ENCODE data around the gene PPFIA1. TPM values are rescaled to one million over a fixed set of nuclear protein-coding genes. Genes with fewer than 3 reads are reported as not detected.
A peak's percentile ranks its signal among the peaks of the same experiment; 100 is the strongest.

The PPFIA1 gene
- total RNA-seq, 1 donor, result 37.1 TPM

GRCh38 chr11:70399681-70400112, 129.2 kb downstream of the PPFIA1 start:
- peak; percentile 95 for DNase-seq (ENCODE audit: low read depth)
- H3K4me3 ChIP-seq (ENCODE audit: low read depth, low read length), result peak overlapping the region; percentile 89
- TF ChIP-seq CTCF (IDR thresholded peaks at IDR 0.05; ENCODE audit: insufficient read depth, low read length), result no peak

- DNase-seq (ENCODE audit: low read depth), result no peak
- H3K4me3 ChIP-seq (ENCODE audit: low read depth, low read length), result peak overlapping the region; percentile 89
- no peak for TF ChIP-seq CTCF (IDR thresholded peaks at IDR 0.05; ENCODE audit: insufficient read depth, low read length)
These were observed 130.2 kb downstream of the PPFIA1 start for GRCh38 chr11:70400643-70401042.

- H3K4me3 ChIP-seq (ENCODE audit: low read depth, low read length), result no peak overlapping the region
- DNase-seq (ENCODE audit: low read depth), result peak; percentile 25
- no peak for TF ChIP-seq CTCF (IDR thresholded peaks at IDR 0.05; ENCODE audit: insufficient read depth, low read length)
These were observed 131.5 kb downstream of the PPFIA1 start for GRCh38 chr11:70402016-70402415.

GRCh38 chr11:70402685-70403084, 132.2 kb downstream of the PPFIA1 start:
- no peak for DNase-seq (ENCODE audit: low read depth)
- no peak for TF ChIP-seq CTCF (IDR thresholded peaks at IDR 0.05; ENCODE audit: insufficient read depth, low read length)
- H3K4me3 ChIP-seq (ENCODE audit: low read depth, low read length), result no peak overlapping the region

GRCh38 chr11:70404244-70404643, 133.8 kb downstream of the PPFIA1 start:
- DNase-seq (ENCODE audit: low read depth), result no peak
- no peak for TF ChIP-seq CTCF (IDR thresholded peaks at IDR 0.05; ENCODE audit: insufficient read depth, low read length)
- no peak overlapping the region for H3K4me3 ChIP-seq (ENCODE audit: low read depth, low read length)

GRCh38 chr11:70405679-70406395, 135.3 kb downstream of the PPFIA1 start:
- TF ChIP-seq CTCF (IDR thresholded peaks at IDR 0.05; ENCODE audit: insufficient read depth, low read length), result no peak
- no peak for DNase-seq (ENCODE audit: low read depth)
- no peak overlapping the region for H3K4me3 ChIP-seq (ENCODE audit: low read depth, low read length)

- no peak for DNase-seq (ENCODE audit: low read depth)
- TF ChIP-seq CTCF (IDR thresholded peaks at IDR 0.05; ENCODE audit: insufficient read depth, low read length), result no peak
- no peak overlapping the region for H3K4me3 ChIP-seq (ENCODE audit: low read depth, low read length)
These were observed 136.6 kb downstream of the PPFIA1 start for GRCh38 chr11:70407121-70407520.
